GM12878 (cell line): ENCODE data around the gene CNOT10. TPM values are rescaled to one million over a fixed set of nuclear protein-coding genes. Genes with fewer than 3 reads are reported as not detected.

Experiments
- ATAC-seq: fragments of 200-7000 bp; cut with Tn5 transposase; 3 replicates; pipeline ENCODE4 v1.9.1; 2020; ENCODE audit warnings: mild to moderate bottlenecking, moderate library complexity
- BruUV-seq: library from RNA; stranded (reverse); fragments of 400-500 nt; replicated peaks from 2 replicates; lab custom pipeline; 2021; lab: Mats Ljungman, UMichigan
- CTCF ChIA-PET: fragments of 300-600 bp; sonication (Branson Sonifier 250); formaldehyde crosslinking; extraction: SDS; loops from one replicate; lab custom pipeline; 2021; ENCODE audit warnings: inconsistent platforms; lab: Yijun Ruan, JAX
- POLR2A ChIA-PET: fragments of 350-600 bp; formaldehyde crosslinking; extraction: SDS; loops from one replicate; lab custom pipeline; 2021; ENCODE audit warnings: inconsistent platforms; lab: Charles Lee
- RAD21 ChIA-PET: fragments of 300-600 bp; sonication (Branson Sonifier 250); formaldehyde crosslinking; loops from one replicate; lab custom pipeline; 2023; ENCODE audit warnings: antibody characterized with exemption; ENCODE audit not compliant: unreplicated experiment; lab: Charles Lee
- SMC1A ChIA-PET: fragments of 300-600 bp; sonication (Branson Sonifier 250); formaldehyde crosslinking; loops from one replicate; lab custom pipeline; 2023; ENCODE audit not compliant: unreplicated experiment, uncharacterized antibody; lab: Charles Lee
- DNase-seq: peaks from one replicate; pipeline ENCODE4 v3.0.0-alpha.2; 2011; ENCODE audit warnings: low read depth, low spot score
- FAIRE-seq: peaks from 3 replicates; lab custom pipeline; 2011; peaks lifted over from hg19 to GRCh38; lab: Jason Lieb, UNC
- H2AFZ ChIP-seq: 2 replicates; pipeline ENCODE4 v1.6.0; 2011; ENCODE audit warnings: low read depth, low read length, control low read depth; ENCODE audit not compliant: control insufficient read depth
- H3K27ac ChIP-seq: 2 replicates; pipeline ENCODE4 v1.5.1; 2011; ENCODE audit warnings: control low read depth; ENCODE audit not compliant: control insufficient read depth, insufficient read depth
- H3K27me3 ChIP-seq, 2 experiments: replicated peaks in 1 of 2; 2 replicates each; pipeline versions ENCODE4 v1.6.0 to v1.6.1; 2011; ENCODE audit warnings: low read length in 1 of 2; ENCODE audit not compliant: control insufficient read depth in 2 of 2, insufficient read depth in 2 of 2
- H3K36me3 ChIP-seq, 2 experiments: 2 replicates each; pipeline ENCODE4 v1.5.1; 2011; ENCODE audit warnings: low read length in 1 of 2; ENCODE audit not compliant: control insufficient read depth in 2 of 2, insufficient read depth in 2 of 2
- H3K4me1 ChIP-seq: 2 replicates; pipeline ENCODE4 v1.6.1; 2011; ENCODE audit warnings: mild to moderate bottlenecking, low read length, moderate library complexity, mixed read lengths; ENCODE audit not compliant: control insufficient read depth, insufficient read depth
- H3K4me2 ChIP-seq: 2 replicates; pipeline ENCODE4 v1.6.0; 2011; ENCODE audit warnings: control low read depth; ENCODE audit not compliant: control insufficient read depth, insufficient read depth
- H3K4me3 ChIP-seq: fragments of 200-600 bp; sonication (generic); 2 replicates; pipeline ENCODE4 v1.5.1; 2016
- H3K79me2 ChIP-seq: 2 replicates; pipeline ENCODE4 v1.6.0; 2011; ENCODE audit warnings: low read length; ENCODE audit not compliant: control insufficient read depth, insufficient read depth
- H3K9ac ChIP-seq: 2 replicates; pipeline ENCODE4 v1.8.0; 2011; ENCODE audit warnings: low read length, control low read depth, mixed read lengths; ENCODE audit not compliant: control insufficient read depth, insufficient read depth
- H3K9me3 ChIP-seq: replicated peaks from 3 replicates; pipeline ENCODE4 v1.5.1; 2011; ENCODE audit warnings: mild to moderate bottlenecking, low read length; ENCODE audit not compliant: control insufficient read depth, insufficient read depth
- H4K20me1 ChIP-seq: 2 replicates; pipeline ENCODE4 v1.6.0; 2011; ENCODE audit not compliant: control insufficient read depth, insufficient read depth
- BACH1 ChIP-seq: fragments of 450-650 bp; IDR thresholded peaks from 2 replicates; pipeline ENCODE4 v1.6.1; 2017; ENCODE audit warnings: mild to moderate bottlenecking, borderline replicate concordance
- BCLAF1 ChIP-seq: fragments of 450-650 bp; IDR thresholded peaks from 2 replicates; pipeline ENCODE4 v1.6.1; 2017; ENCODE audit warnings: antibody characterized with exemption, mild to moderate bottlenecking, moderate library complexity
- DPF2 ChIP-seq: fragments of 450-650 bp; IDR thresholded peaks from 2 replicates; pipeline ENCODE4 v1.6.1; 2017; ENCODE audit warnings: mild to moderate bottlenecking
- GATAD2B ChIP-seq: fragments of 450-650 bp; conservative IDR thresholded peaks from 2 replicates; pipeline ENCODE4 v1.6.1; 2017; ENCODE audit warnings: low read depth, mild to moderate bottlenecking, moderate library complexity
- HSF1 ChIP-seq: fragments of 150-350 bp; IDR thresholded peaks from 2 replicates; pipeline ENCODE4 v1.6.1; 2014; ENCODE audit warnings: mild to moderate bottlenecking, low read depth, low read length
- JUND ChIP-seq: IDR thresholded peaks from 2 replicates; pipeline ENCODE4 v1.6.1; 2012; ENCODE audit warnings: low read depth, mild to moderate bottlenecking, low read length, improper control_type of control experiment, moderate library complexity
- POLR2AphosphoS5 ChIP-seq: IDR thresholded peaks from 2 replicates; pipeline ENCODE4 v1.6.1; 2011; ENCODE audit warnings: mild to moderate bottlenecking, low read length, inconsistent platforms
- RAD51 ChIP-seq: fragments of 450-650 bp; IDR thresholded peaks from 2 replicates; pipeline ENCODE4 v1.6.1; 2016; ENCODE audit warnings: moderate library complexity, mild to moderate bottlenecking, inconsistent platforms
- RB1 ChIP-seq: fragments of 450-650 bp; formaldehyde crosslinking; IDR thresholded peaks from 2 replicates; pipeline ENCODE4 v1.6.1; 2017; ENCODE audit warnings: mild to moderate bottlenecking, borderline replicate concordance
- RELB ChIP-seq: fragments of 450-650 bp; IDR thresholded peaks from 2 replicates; pipeline ENCODE4 v1.6.1; 2017; ENCODE audit warnings: low read depth, mild to moderate bottlenecking, moderate library complexity
- SMARCA5 ChIP-seq: fragments of 450-650 bp; IDR thresholded peaks from 2 replicates; pipeline ENCODE4 v1.6.1; 2017; ENCODE audit warnings: mild to moderate bottlenecking
- STAT3 ChIP-seq: IDR thresholded peaks from 2 replicates; pipeline ENCODE4 v1.6.1; 2011; ENCODE audit warnings: low read depth, low read length, improper control_type of control experiment
- ZBED1 ChIP-seq: IDR thresholded peaks from 2 replicates; pipeline ENCODE4 v1.6.1; 2016; ENCODE audit warnings: borderline replicate concordance
- ZBTB40 ChIP-seq: fragments of 450-650 bp; IDR thresholded peaks from 2 replicates; pipeline ENCODE4 v1.6.1; 2016; ENCODE audit warnings: mild to moderate bottlenecking, moderate library complexity, borderline replicate concordance
- WGBS: methylation state at CpG from one replicate; pipeline ENCODE4 v1.1.6; 2016; ENCODE audit warnings: low lambda C conversion rate; ENCODE audit not compliant: insufficient replicate concordance, insufficient coverage; ENCODE audit errors: missing lambda C conversion rate; 5-methylcytosine and 5-hydroxymethylcytosine counted together
- in situ Hi-C: fragments of 300-500 bp; cut with MboI; formaldehyde crosslinking; loops from 9 replicates; pipeline ENCODE4 v1.14.3; 2018; ENCODE audit warnings: mixed read lengths
- intact Hi-C: fragments of 100-400 bp; cut with micrococcal nuclease; formaldehyde crosslinking; loops from one replicate; pipeline ENCODE4 v1.14.2; 2022; ENCODE audit not compliant: unreplicated experiment
- polyA plus RNA-seq, 11 experiments: library from polyadenylated mRNA; depleted of rRNA in 4 of 11; unstranded in 6 of 11; stranded (reverse) in 5 of 11; fragments of >200 nt; fragmentation: Nextera tagmentation in 4 of 11; fragmentation: Illumina TruSeq in 1 of 11; extraction: Ambion mirVana in 4 of 11; extraction: Trizol in 1 of 11; gene quantifications; 1 replicate in 1 of 11; 2 replicates in 10 of 11; pipeline versions ENCODE4 v1.2.1 to v1.2.3, GENCODE V29; 2011 to 2016; ENCODE audit warnings: inconsistent platforms in 2 of 11, missing spikeins in 2 of 11, low read depth in 1 of 11
- total RNA-seq, 4 experiments: library from RNA; depleted of rRNA in 3 of 4; stranded (reverse); fragments of >200 nt in 3 of 4; fragmentation: Illumina TruSeq in 1 of 4; extraction: Trizol in 1 of 4; gene quantifications; 2 replicates each; pipeline versions ENCODE4 v1.2.1 to v1.2.3, GENCODE V29; 2013 to 2021

Gene CNOT10
- total and polyA plus RNA-seq, 10 of the 15 experiments (the other 5 are each of a cell fraction or from before 2014, with no cell fraction given) = 18.2 to 51.9 (median 45.5) TPM

GRCh38 chr3:32815841-32816438, 131.0 kb downstream of the CNOT10 start:
- in situ Hi-C loops (no loop called here), intact Hi-C loops (loop anchor here (10.0 kb wide), 1 partner anchor 89 kb away; no protein-coding TSS in a partner anchor)
- no peaks in the 10 kb centered on the region for H4K20me1 ChIP-seq
- ATAC-seq (no peak), DNase-seq (no peak), FAIRE-seq (no peak)
- no peak overlapping the region for H3K9ac ChIP-seq
- WGBS = 22% methylated on average over 17 of the region's 21 CpGs
- no TSS peak for BruUV-seq
- ChIA-PET RAD21 (no interaction called here), SMC1A (interaction anchor here (1.0 to 1.6 kb wide), 3 partner anchors 15 to 67 kb away, joined by 3 to 5 read pairs (median 4); no protein-coding TSS in a partner anchor), CTCF (no interaction called here), POLR2A (no interaction called here)
- H2AFZ ChIP-seq = no peak overlapping the region
- no peak overlapping the region for H3K4me3 ChIP-seq
- no peaks in the 10 kb centered on the region; a peak in 1 of 4 replicates for H3K36me3 ChIP-seq
- no peak overlapping the region for H3K27ac ChIP-seq
- H3K27me3 ChIP-seq = peaks cover 16 to 19% of the 10 kb centered on the region in 2 experiments
- no peaks in the 10 kb centered on the region for H3K4me1 ChIP-seq
- H3K9me3 ChIP-seq = no peaks in the 10 kb centered on the region
- H3K4me2 ChIP-seq = no peak overlapping the region
- no peaks in the 10 kb centered on the region for H3K79me2 ChIP-seq
- TF ChIP-seq STAT3 = no peak
- TF ChIP-seq BCLAF1 = no peak
- no peak for TF ChIP-seq DPF2
- TF ChIP-seq RB1 = no peak
- no peak for TF ChIP-seq POLR2AphosphoS5
- TF ChIP-seq RAD51 = no peak
- TF ChIP-seq RELB = no peak
- TF ChIP-seq ZBTB40 = no peak
- TF ChIP-seq BACH1 = no peak
- TF ChIP-seq SMARCA5 = no peak
- TF ChIP-seq GATAD2B = no peak
- no peak for TF ChIP-seq ZBED1
- no peak for TF ChIP-seq HSF1
- TF ChIP-seq JUND = no peak
